ENCODE results near the gene SOX18.
"Not testable (repeated sequence)": the region's sequence is repeated elsewhere in the genome, so short reads cannot be mapped to it uniquely, and the experiment has no call there.

Gene SOX18

GRCh38 chr20:64049060-64049877 lies at the start of gene SOX18:
SOX18 (minus strand) TSS chr20:64049639; CDS start chr20:64049516, 123 bp downstream.
- DNase-seq (ENCODE audit: low spot score), result peak; percentile 64
- no peak for FAIRE-seq

GRCh38 chr20:64098471-64099013 lies 49.1 kb upstream of the SOX18 start:
- FAIRE-seq, result no peak
- DNase-seq (ENCODE audit: low spot score), result no peak

- DNase-seq (ENCODE audit: low spot score), result no peak
- no peak for FAIRE-seq
Observed at GRCh38 chr20:64096535-64096934, 47.1 kb upstream of the SOX18 start.

GRCh38 chr20:64095927-64096326 lies 46.5 kb upstream of the SOX18 start:
- DNase-seq (ENCODE audit: low spot score), result no peak
- FAIRE-seq, result no peak

- FAIRE-seq (no peak), DNase-seq (ENCODE audit: low spot score) (no peak)
Observed at GRCh38 chr20:64095455-64095854, 46.0 kb upstream of the SOX18 start.

- DNase-seq (ENCODE audit: low spot score) (no peak), FAIRE-seq (no peak)
Observed at GRCh38 chr20:64093013-64093503, 43.6 kb upstream of the SOX18 start.

- DNase-seq (ENCODE audit: low spot score), result no peak
- no peak for FAIRE-seq
Observed at GRCh38 chr20:64092258-64093012, 43.0 kb upstream of the SOX18 start.

GRCh38 chr20:64091770-64092169 lies 42.3 kb upstream of the SOX18 start:
- DNase-seq (ENCODE audit: low spot score) (no peak), FAIRE-seq (no peak)

GRCh38 chr20:64091340-64091739 lies 41.9 kb upstream of the SOX18 start:
- FAIRE-seq (no peak), DNase-seq (ENCODE audit: low spot score) (no peak)

- DNase-seq (ENCODE audit: low spot score) (no peak), FAIRE-seq (no peak)
Observed at GRCh38 chr20:64090165-64090564, 40.7 kb upstream of the SOX18 start.

- peak; percentile 99 for FAIRE-seq
Observed at GRCh38 chr20:64088586-64088985, 39.1 kb upstream of the SOX18 start.

GRCh38 chr20:64087226-64087825 lies 37.9 kb upstream of the SOX18 start:
- not testable (repeated sequence) for DNase-seq (ENCODE audit: low spot score); FAIRE-seq

More at GRCh38 chr20:64088586-64088985, 39.1 kb upstream of the SOX18 start:
- DNase-seq (ENCODE audit: low spot score), result not testable (repeated sequence)

GRCh38 chr20:64086801-64087200 lies 37.4 kb upstream of the SOX18 start:
- DNase-seq (ENCODE audit: low spot score), result no peak
- no peak for FAIRE-seq

- DNase-seq (ENCODE audit: low spot score) (no peak), FAIRE-seq (no peak)
Observed at GRCh38 chr20:64084685-64085152, 35.3 kb upstream of the SOX18 start.

- DNase-seq (ENCODE audit: low spot score), result no peak
- FAIRE-seq, result no peak
Observed at GRCh38 chr20:64083804-64084684, 34.6 kb upstream of the SOX18 start, which contains the start of gene LKAAEAR1. LKAAEAR1 (minus strand) TSS chr20:64084398; CDS start chr20:64084219, 179 bp downstream.

GRCh38 chr20:64083378-64083803 lies 34.0 kb upstream of the SOX18 start:
- FAIRE-seq, result no peak

GRCh38 chr20:64082820-64083377 lies 33.5 kb upstream of the SOX18 start:
- DNase-seq (ENCODE audit: low spot score), result no peak
- no peak for FAIRE-seq

More at GRCh38 chr20:64083378-64083803, 34.0 kb upstream of the SOX18 start:
- DNase-seq (ENCODE audit: low spot score), result peak; percentile 87

- DNase-seq (ENCODE audit: low spot score) (no peak), FAIRE-seq (no peak)
Observed at GRCh38 chr20:64082126-64082731, 32.8 kb upstream of the SOX18 start.

GRCh38 chr20:64081624-64081964 lies 32.2 kb upstream of the SOX18 start:
- FAIRE-seq (no peak), DNase-seq (ENCODE audit: low spot score) (no peak)
